ENCODE data around the gene RIMOC1.

RIMOC1 gene

GRCh38 chr5:41871852-41872251 is 32.3 kb upstream of the RIMOC1 start:
- H3K4me2 ChIP-seq = no peak overlapping the region
- no peaks in the 10 kb centered on the region for H3K36me3 ChIP-seq (ENCODE audit: insufficient read depth)
- no peaks in the 10 kb centered on the region for H3K27me3 ChIP-seq (ENCODE audit: insufficient read depth, low read depth)
- H3K4me1 ChIP-seq (ENCODE audit: low read depth, poor library complexity, severe bottlenecking) = peaks cover 73% of the 10 kb centered on the region
- H2AFZ ChIP-seq (ENCODE audit: low read depth) = no peak overlapping the region
- H3K9ac ChIP-seq = no peak overlapping the region
- peaks cover 19% of the 10 kb centered on the region; the same call in 1 of the 2 replicates for H3K79me2 ChIP-seq (ENCODE audit: insufficient read depth, low read depth)
- H3K27ac ChIP-seq = no peak overlapping the region
- no peak overlapping the region for H3K4me3 ChIP-seq (IDR thresholded peaks at IDR 0.05; ENCODE audit: insufficient read depth, low read depth, low read length)
- H4K20me1 ChIP-seq (ENCODE audit: insufficient read depth) = no peaks in the 10 kb centered on the region
- TF ChIP-seq CTCF (conservative IDR thresholded peaks at IDR 0.05; ENCODE audit: low read depth, low read length) = no peak

GRCh38 chr5:41874512-41875060 is 29.6 kb upstream of the RIMOC1 start:
- no peaks in the 10 kb centered on the region for H3K36me3 ChIP-seq (ENCODE audit: insufficient read depth)
- H3K27ac ChIP-seq = peak overlapping the region; percentile 64
- no peak for TF ChIP-seq CTCF (conservative IDR thresholded peaks at IDR 0.05; ENCODE audit: low read depth, low read length)
- no peaks in the 10 kb centered on the region; the same call in 1 of the 2 replicates for H3K79me2 ChIP-seq (ENCODE audit: insufficient read depth, low read depth)
- peaks cover 59% of the 10 kb centered on the region for H3K4me1 ChIP-seq (ENCODE audit: low read depth, poor library complexity, severe bottlenecking)
- H3K4me3 ChIP-seq (IDR thresholded peaks at IDR 0.05; ENCODE audit: insufficient read depth, low read depth, low read length) = no peak overlapping the region
- H4K20me1 ChIP-seq (ENCODE audit: insufficient read depth) = no peaks in the 10 kb centered on the region
- H3K27me3 ChIP-seq (ENCODE audit: insufficient read depth, low read depth) = no peaks in the 10 kb centered on the region
- H3K4me2 ChIP-seq = peak overlapping the region; percentile 79
- H3K9ac ChIP-seq = no peak overlapping the region
- peak overlapping the region; percentile 14; the same call in 1 of the 2 replicates for H2AFZ ChIP-seq (ENCODE audit: low read depth)

- peaks cover 59% of the 10 kb centered on the region for H3K4me1 ChIP-seq (ENCODE audit: low read depth, poor library complexity, severe bottlenecking)
- H3K27ac ChIP-seq = peak overlapping the region; percentile 64
- no peak overlapping the region for H3K9ac ChIP-seq
- no peaks in the 10 kb centered on the region for H3K27me3 ChIP-seq (ENCODE audit: insufficient read depth, low read depth)
- no peaks in the 10 kb centered on the region for H3K79me2 ChIP-seq (ENCODE audit: insufficient read depth, low read depth)
- no peak for TF ChIP-seq CTCF (conservative IDR thresholded peaks at IDR 0.05; ENCODE audit: low read depth, low read length)
- no peaks in the 10 kb centered on the region for H4K20me1 ChIP-seq (ENCODE audit: insufficient read depth)
- peak overlapping the region; percentile 79 for H3K4me2 ChIP-seq
- H3K36me3 ChIP-seq (ENCODE audit: insufficient read depth) = no peaks in the 10 kb centered on the region
- no peak overlapping the region for H3K4me3 ChIP-seq (IDR thresholded peaks at IDR 0.05; ENCODE audit: insufficient read depth, low read depth, low read length)
- peak overlapping the region; percentile 14; the same call in 1 of the 2 replicates for H2AFZ ChIP-seq (ENCODE audit: low read depth)
Measured at GRCh38 chr5:41875121-41875520, 29.0 kb upstream of the RIMOC1 start.

GRCh38 chr5:41876678-41877077 is 27.5 kb upstream of the RIMOC1 start:
- no peaks in the 10 kb centered on the region for H3K36me3 ChIP-seq (ENCODE audit: insufficient read depth)
- H3K4me3 ChIP-seq (IDR thresholded peaks at IDR 0.05; ENCODE audit: insufficient read depth, low read depth, low read length) = no peak overlapping the region
- H2AFZ ChIP-seq (ENCODE audit: low read depth) = no peak overlapping the region
- peaks cover 51% of the 10 kb centered on the region for H3K4me1 ChIP-seq (ENCODE audit: low read depth, poor library complexity, severe bottlenecking)
- no peak overlapping the region for H3K9ac ChIP-seq
- no peak overlapping the region for H3K27ac ChIP-seq
- H3K4me2 ChIP-seq = no peak overlapping the region
- H3K27me3 ChIP-seq (ENCODE audit: insufficient read depth, low read depth) = no peaks in the 10 kb centered on the region
- H3K79me2 ChIP-seq (ENCODE audit: insufficient read depth, low read depth) = no peaks in the 10 kb centered on the region
- H4K20me1 ChIP-seq (ENCODE audit: insufficient read depth) = no peaks in the 10 kb centered on the region
- no peak for TF ChIP-seq CTCF (conservative IDR thresholded peaks at IDR 0.05; ENCODE audit: low read depth, low read length)

All from KMS-11 (cell line).